Activated T-helper 17 cell treated with anti-CD3 and anti-CD28 coated beads, Interleukin-2, amount 50 U/mL, for 72 hours (primary cell): ENCODE measurements around the gene SDK1. TPM values are rescaled to one million over a fixed set of nuclear protein-coding genes. Genes with fewer than 3 reads are reported as not detected.
"Not testable (repeated sequence)": the region's sequence is repeated elsewhere in the genome, so short reads cannot be mapped to it uniquely, and the experiment has no call there.

Experiments
- ATAC-seq: fragments of 150-1000 bp; cut with Tn5 transposase; replicated peaks from 2 replicates; pipeline ENCODE4 v1.10.0; 2021; ENCODE audit warnings: mild to moderate bottlenecking, moderate library complexity
- H3K27ac Mint-ChIP-seq: one replicate; pipeline ENCODE4 v1.8.0; 2022; ENCODE audit warnings: mixed read lengths
- H3K27me3 Mint-ChIP-seq: one replicate; pipeline ENCODE4 v1.8.0; 2022; ENCODE audit warnings: mixed read lengths
- H3K36me3 Mint-ChIP-seq: one replicate; pipeline ENCODE4 v1.8.0; 2022; ENCODE audit warnings: low read depth, mild to moderate bottlenecking, mixed read lengths
- H3K4me1 Mint-ChIP-seq: one replicate; pipeline ENCODE4 v1.8.0; 2022; ENCODE audit warnings: mixed read lengths
- H3K4me3 Mint-ChIP-seq: one replicate; pipeline ENCODE4 v1.8.0; 2022; ENCODE audit warnings: mild to moderate bottlenecking, mixed read lengths
- H3K9me3 Mint-ChIP-seq: one replicate; pipeline ENCODE4 v1.8.0; 2022; ENCODE audit warnings: mixed read lengths
- total RNA-seq, 2 donors: library from RNA; stranded (reverse); gene quantifications; one replicate each; pipeline ENCODE4 v1.2.3, GENCODE V29; 2022

SDK1 gene
- total RNA-seq, 2 donors from 2014 or later, result 0.06 to 1.1 TPM

GRCh38 chr7:3725155-3726059 is 424.4 kb downstream of the SDK1 start:
- Mint-ChIP-seq H3K27me3 (peaks cover 6% of the 10 kb centered on the region), H3K4me3 (no peak overlapping the region), H3K9me3 (peaks cover 3% of the 10 kb centered on the region), H3K27ac (no peak overlapping the region), H3K36me3 (no peaks in the 10 kb centered on the region), H3K4me1 (no peaks in the 10 kb centered on the region)
- no peak for ATAC-seq

- Mint-ChIP-seq H3K4me3 (no peak overlapping the region), H3K27ac (no peak overlapping the region), H3K36me3 (no peaks in the 10 kb centered on the region), H3K4me1 (no peaks in the 10 kb centered on the region), H3K9me3 (peaks cover 3% of the 10 kb centered on the region), H3K27me3 (peaks cover 14% of the 10 kb centered on the region)
- no peak for ATAC-seq
Observed at GRCh38 chr7:3730276-3730675, 429.2 kb downstream of the SDK1 start.

GRCh38 chr7:3732395-3733005 is 431.4 kb downstream of the SDK1 start:
- Mint-ChIP-seq H3K9me3 (peaks cover 3% of the 10 kb centered on the region), H3K4me3 (no peak overlapping the region)

GRCh38 chr7:3733541-3734140 is 432.6 kb downstream of the SDK1 start:
- Mint-ChIP-seq H3K27ac (no peak overlapping the region), H3K27me3 (peaks cover 19% of the 10 kb centered on the region), H3K4me3 (no peak overlapping the region)

More at GRCh38 chr7:3732395-3733005, 431.4 kb downstream of the SDK1 start:
- Mint-ChIP-seq H3K27ac (no peak overlapping the region), H3K27me3 (peaks cover 13% of the 10 kb centered on the region), H3K4me1 (no peaks in the 10 kb centered on the region), H3K36me3 (no peaks in the 10 kb centered on the region)
- ATAC-seq, result no peak

GRCh38 chr7:3738964-3739363 is 437.9 kb downstream of the SDK1 start:
- peaks cover 23% of the 10 kb centered on the region for H3K27me3 Mint-ChIP-seq
- no peak overlapping the region for H3K27ac Mint-ChIP-seq
- H3K36me3 Mint-ChIP-seq, result no peaks in the 10 kb centered on the region
- H3K4me1 Mint-ChIP-seq, result no peaks in the 10 kb centered on the region
- ATAC-seq, result no peak
- peaks cover 13% of the 10 kb centered on the region for H3K9me3 Mint-ChIP-seq
- no peak overlapping the region for H3K4me3 Mint-ChIP-seq

More at GRCh38 chr7:3733541-3734140, 432.6 kb downstream of the SDK1 start:
- Mint-ChIP-seq H3K9me3 (peaks cover 10% of the 10 kb centered on the region), H3K4me1 (no peaks in the 10 kb centered on the region), H3K36me3 (no peaks in the 10 kb centered on the region)
- no peak for ATAC-seq

GRCh38 chr7:3739983-3740382 is 438.9 kb downstream of the SDK1 start:
- Mint-ChIP-seq H3K36me3 (no peaks in the 10 kb centered on the region), H3K27me3 (peaks cover 27% of the 10 kb centered on the region), H3K27ac (no peak overlapping the region), H3K9me3 (peaks cover 13% of the 10 kb centered on the region), H3K4me1 (no peaks in the 10 kb centered on the region), H3K4me3 (no peak overlapping the region)
- ATAC-seq, result no peak

- Mint-ChIP-seq H3K36me3 (no peaks in the 10 kb centered on the region), H3K4me1 (no peaks in the 10 kb centered on the region), H3K27me3 (peaks cover 27% of the 10 kb centered on the region), H3K27ac (no peak overlapping the region), H3K4me3 (no peak overlapping the region), H3K9me3 (no peaks in the 10 kb centered on the region)
- ATAC-seq, result no peak
Observed at GRCh38 chr7:3747467-3747866, 446.4 kb downstream of the SDK1 start.

GRCh38 chr7:3748389-3748788 is 447.3 kb downstream of the SDK1 start:
- no peaks in the 10 kb centered on the region for H3K4me1 Mint-ChIP-seq
- no peaks in the 10 kb centered on the region for H3K9me3 Mint-ChIP-seq
- ATAC-seq, result no peak
- no peak overlapping the region for H3K27ac Mint-ChIP-seq
- no peaks in the 10 kb centered on the region for H3K36me3 Mint-ChIP-seq
- peaks cover 24% of the 10 kb centered on the region for H3K27me3 Mint-ChIP-seq
- H3K4me3 Mint-ChIP-seq, result no peak overlapping the region

- Mint-ChIP-seq H3K9me3 (no peaks in the 10 kb centered on the region), H3K36me3 (no peaks in the 10 kb centered on the region), H3K27ac (no peak overlapping the region), H3K4me1 (no peaks in the 10 kb centered on the region), H3K27me3 (peaks cover 9% of the 10 kb centered on the region), H3K4me3 (no peak overlapping the region)
- no peak for ATAC-seq
Observed at GRCh38 chr7:3753868-3754267, 452.8 kb downstream of the SDK1 start.

GRCh38 chr7:3754493-3755341 is 453.7 kb downstream of the SDK1 start:
- no peaks in the 10 kb centered on the region for H3K36me3 Mint-ChIP-seq
- H3K27me3 Mint-ChIP-seq, result peaks cover 9% of the 10 kb centered on the region
- H3K27ac Mint-ChIP-seq, result no peak overlapping the region
- H3K4me1 Mint-ChIP-seq, result no peaks in the 10 kb centered on the region
- H3K4me3 Mint-ChIP-seq, result no peak overlapping the region
- no peaks in the 10 kb centered on the region for H3K9me3 Mint-ChIP-seq
- ATAC-seq, result no peak

GRCh38 chr7:3755778-3756453 is 454.9 kb downstream of the SDK1 start:
- H3K4me1 Mint-ChIP-seq, H3K27ac Mint-ChIP-seq, ATAC-seq, H3K36me3 Mint-ChIP-seq, H3K27me3 Mint-ChIP-seq, H3K9me3 Mint-ChIP-seq, H3K4me3 Mint-ChIP-seq: not testable (repeated sequence)

- Mint-ChIP-seq H3K4me3 (no peak overlapping the region), H3K36me3 (no peaks in the 10 kb centered on the region), H3K9me3 (no peaks in the 10 kb centered on the region), H3K27me3 (peaks cover 7% of the 10 kb centered on the region), H3K4me1 (no peaks in the 10 kb centered on the region), H3K27ac (no peak overlapping the region)
- no peak for ATAC-seq
Observed at GRCh38 chr7:3757059-3757458, 456.0 kb downstream of the SDK1 start.

- Mint-ChIP-seq H3K4me1 (no peaks in the 10 kb centered on the region), H3K4me3 (no peak overlapping the region), H3K27me3 (peaks cover 8% of the 10 kb centered on the region), H3K36me3 (no peaks in the 10 kb centered on the region), H3K27ac (no peak overlapping the region), H3K9me3 (no peaks in the 10 kb centered on the region)
- ATAC-seq, result no peak
Observed at GRCh38 chr7:3760651-3761050, 459.6 kb downstream of the SDK1 start.
